Right lobe of liver (tissue), 4 donors: Measurements from ENCODE around the gene LLGL2.

Source experiments
- POLR2A ChIP-seq: fragments of 450-650 bp; IDR thresholded peaks from one replicate; pipeline ENCODE4 v1.6.1; 2017; ENCODE audit warnings: antibody characterized with exemption, mild to moderate bottlenecking
- TF ChIP-seq, protein P1 (sequence below), 4 donors: fragments of 200-600 bp in 3 of 4; fragments of 450-650 bp in 1 of 4; IDR thresholded peaks; one replicate each; pipeline versions ENCODE4 v1.5.1 to v1.8.0; 2016 to 2022; ENCODE audit warnings: antibody characterized with exemption in 4 of 4, mild to moderate bottlenecking in 2 of 4
- donor health status: DM: no; HTN: no; CAD: no.
- donor health status: DM: no; HTN: no; CAD: no.
- donor health status: DM: no; HTN: yes; CAD: no.

DNA sequence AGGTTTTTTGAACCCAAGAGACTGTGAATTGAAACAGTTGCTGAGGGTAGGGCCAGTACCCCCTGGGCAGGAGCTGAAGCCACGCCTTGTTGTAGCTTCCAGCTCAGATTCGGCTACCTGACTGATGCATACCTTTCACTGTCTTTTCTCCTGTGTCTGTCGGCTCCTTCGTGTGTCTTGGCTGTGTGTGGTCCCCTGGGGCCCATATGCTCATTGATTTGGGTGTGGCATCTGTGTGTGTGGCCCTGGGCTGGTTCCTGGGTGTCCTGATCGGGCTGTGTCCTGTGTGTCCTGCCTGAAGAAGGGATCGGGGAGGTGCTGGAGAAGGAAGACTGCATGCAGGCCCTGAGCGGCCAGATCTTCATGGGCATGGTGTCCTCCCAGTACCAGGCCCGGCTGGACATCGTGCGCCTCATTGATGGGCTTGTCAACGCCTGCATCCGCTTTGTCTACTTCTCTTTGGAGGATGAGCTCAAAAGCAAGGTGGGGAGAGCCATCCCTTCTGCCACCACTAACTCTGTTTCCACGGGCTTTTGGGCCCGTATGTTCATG, 31.1 kb upstream of the LLGL2 start:
- no peak for TF ChIP-seq POLR2A
- TF ChIP-seq, protein P1, sequence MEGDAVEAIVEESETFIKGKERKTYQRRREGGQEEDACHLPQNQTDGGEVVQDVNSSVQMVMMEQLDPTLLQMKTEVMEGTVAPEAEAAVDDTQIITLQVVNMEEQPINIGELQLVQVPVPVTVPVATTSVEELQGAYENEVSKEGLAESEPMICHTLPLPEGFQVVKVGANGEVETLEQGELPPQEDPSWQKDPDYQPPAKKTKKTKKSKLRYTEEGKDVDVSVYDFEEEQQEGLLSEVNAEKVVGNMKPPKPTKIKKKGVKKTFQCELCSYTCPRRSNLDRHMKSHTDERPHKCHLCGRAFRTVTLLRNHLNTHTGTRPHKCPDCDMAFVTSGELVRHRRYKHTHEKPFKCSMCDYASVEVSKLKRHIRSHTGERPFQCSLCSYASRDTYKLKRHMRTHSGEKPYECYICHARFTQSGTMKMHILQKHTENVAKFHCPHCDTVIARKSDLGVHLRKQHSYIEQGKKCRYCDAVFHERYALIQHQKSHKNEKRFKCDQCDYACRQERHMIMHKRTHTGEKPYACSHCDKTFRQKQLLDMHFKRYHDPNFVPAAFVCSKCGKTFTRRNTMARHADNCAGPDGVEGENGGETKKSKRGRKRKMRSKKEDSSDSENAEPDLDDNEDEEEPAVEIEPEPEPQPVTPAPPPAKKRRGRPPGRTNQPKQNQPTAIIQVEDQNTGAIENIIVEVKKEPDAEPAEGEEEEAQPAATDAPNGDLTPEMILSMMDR (IDR thresholded peaks at IDR 0.05): no peak
